Endodermal cell (in vitro differentiated cells): ENCODE measurements around the gene CLIP2. TPM values are rescaled to one million over a fixed set of nuclear protein-coding genes. Genes with fewer than 3 reads are reported as not detected.

ENCODE experiments used
- DNase-seq: peaks from one replicate; pipeline ENCODE4 v3.0.0-alpha.2; 2017
- H3K27ac ChIP-seq: 2 replicates; pipeline ENCODE4 v1.5.1; 2013; ENCODE audit warnings: mild to moderate bottlenecking, low read depth, low read length, moderate library complexity
- H3K27me3 ChIP-seq: 2 replicates; pipeline ENCODE4 v1.6.1; 2013; ENCODE audit warnings: mild to moderate bottlenecking, low read length, moderate library complexity; ENCODE audit not compliant: insufficient read depth, control insufficient read depth, poor library complexity, severe bottlenecking
- H3K36me3 ChIP-seq: 2 replicates; pipeline ENCODE4 v1.7.0; 2013; ENCODE audit warnings: mild to moderate bottlenecking, low read length, moderate library complexity; ENCODE audit not compliant: control insufficient read depth, insufficient read depth
- H3K4me1 ChIP-seq: one replicate; pipeline ENCODE4 v1.7.0; 2013; ENCODE audit warnings: low read length; ENCODE audit not compliant: control insufficient read depth, insufficient read depth
- H3K4me3 ChIP-seq: 2 replicates; pipeline ENCODE4 v1.5.1; 2013; ENCODE audit warnings: mild to moderate bottlenecking, low read length, moderate library complexity
- H3K9ac ChIP-seq: 2 replicates; pipeline ENCODE4 v1.6.1; 2013; ENCODE audit warnings: mild to moderate bottlenecking, low read length, moderate library complexity; ENCODE audit not compliant: poor library complexity, severe bottlenecking; ENCODE audit errors: extremely low read depth
- H3K9me3 ChIP-seq: 2 replicates; pipeline ENCODE4 v1.6.1; 2013; ENCODE audit warnings: mild to moderate bottlenecking, low read length, moderate library complexity; ENCODE audit not compliant: control insufficient read depth
- H3K27ac Mint-ChIP-seq: 2 replicates; pipeline ENCODE4 v1.8.0; 2020; ENCODE audit warnings: mixed read lengths
- H3K27me3 Mint-ChIP-seq: 2 replicates; pipeline ENCODE4 v1.8.0; 2021; ENCODE audit warnings: mild to moderate bottlenecking, mixed read lengths; ENCODE audit not compliant: insufficient read depth
- H3K36me3 Mint-ChIP-seq: 2 replicates; pipeline ENCODE4 v1.8.0; 2020; ENCODE audit warnings: low read depth, mixed read lengths
- H3K4me1 Mint-ChIP-seq: 2 replicates; pipeline ENCODE4 v1.8.0; 2020; ENCODE audit warnings: mixed read lengths
- H3K4me3 Mint-ChIP-seq: 2 replicates; pipeline ENCODE4 v1.8.0; 2020; ENCODE audit warnings: mild to moderate bottlenecking, moderate library complexity, mixed read lengths
- H3K9me3 Mint-ChIP-seq: 2 replicates; pipeline ENCODE4 v1.8.0; 2020; ENCODE audit warnings: mild to moderate bottlenecking, mixed read lengths
- CTCF ChIP-seq: fragments of 200-600 bp; sonication (generic); conservative IDR thresholded peaks from 2 replicates; pipeline ENCODE4 v1.5.0; 2021; ENCODE audit warnings: antibody characterized with exemption, mild to moderate bottlenecking
- WGBS, 2 experiments: methylation state at CpG; one replicate each; pipeline versions ENCODE4 v1.1.5 to v1.1.7; 2013; ENCODE audit warnings: missing lambda C conversion rate in 2 of 2, mixed read lengths in 1 of 2; ENCODE audit not compliant: insufficient coverage in 1 of 2, insufficient read length in 1 of 2; 5-methylcytosine and 5-hydroxymethylcytosine counted together
- total RNA-seq, 2 donors: library from RNA; stranded (reverse); fragmentation: NEBNext Ultra II Directional in 1 of 2; extraction: Animal tissue kit (Norgen Biotek cat#: 25700) in 1 of 2; gene quantifications; 2 replicates in 1 of 2; 3 replicates in 1 of 2; pipeline ENCODE4 v1.2.1, GENCODE V29; 2021

Gene CLIP2
- total RNA-seq, 2 donors from 2014 or later: 44.3 to 57.2 TPM

- peak; percentile 43 for DNase-seq
- no peaks in the 10 kb centered on the region for H3K9me3 ChIP-seq
- H3K36me3 Mint-ChIP-seq: no peaks in the 10 kb centered on the region
- no peaks in the 10 kb centered on the region for H3K4me1 ChIP-seq
- H3K27ac ChIP-seq: no peak overlapping the region
- peak overlapping the region; percentile 55 for H3K27ac Mint-ChIP-seq
- H3K27me3 Mint-ChIP-seq: no peaks in the 10 kb centered on the region
- WGBS, 2 experiments: 94 to 96% methylated on average over 3 to 6 of the region's 6 CpGs
- no peaks in the 10 kb centered on the region for H3K27me3 ChIP-seq
- H3K9ac ChIP-seq: no peak overlapping the region
- no peak for TF ChIP-seq CTCF
- no peak overlapping the region for H3K4me3 ChIP-seq
- H3K4me1 Mint-ChIP-seq: peaks cover 13% of the 10 kb centered on the region
- H3K36me3 ChIP-seq: no peaks in the 10 kb centered on the region
- H3K4me3 Mint-ChIP-seq: no peak overlapping the region
- no peaks in the 10 kb centered on the region for H3K9me3 Mint-ChIP-seq
These were observed 17.5 kb upstream of the CLIP2 start for GRCh38 chr7:74271742-74272141.

DNA sequence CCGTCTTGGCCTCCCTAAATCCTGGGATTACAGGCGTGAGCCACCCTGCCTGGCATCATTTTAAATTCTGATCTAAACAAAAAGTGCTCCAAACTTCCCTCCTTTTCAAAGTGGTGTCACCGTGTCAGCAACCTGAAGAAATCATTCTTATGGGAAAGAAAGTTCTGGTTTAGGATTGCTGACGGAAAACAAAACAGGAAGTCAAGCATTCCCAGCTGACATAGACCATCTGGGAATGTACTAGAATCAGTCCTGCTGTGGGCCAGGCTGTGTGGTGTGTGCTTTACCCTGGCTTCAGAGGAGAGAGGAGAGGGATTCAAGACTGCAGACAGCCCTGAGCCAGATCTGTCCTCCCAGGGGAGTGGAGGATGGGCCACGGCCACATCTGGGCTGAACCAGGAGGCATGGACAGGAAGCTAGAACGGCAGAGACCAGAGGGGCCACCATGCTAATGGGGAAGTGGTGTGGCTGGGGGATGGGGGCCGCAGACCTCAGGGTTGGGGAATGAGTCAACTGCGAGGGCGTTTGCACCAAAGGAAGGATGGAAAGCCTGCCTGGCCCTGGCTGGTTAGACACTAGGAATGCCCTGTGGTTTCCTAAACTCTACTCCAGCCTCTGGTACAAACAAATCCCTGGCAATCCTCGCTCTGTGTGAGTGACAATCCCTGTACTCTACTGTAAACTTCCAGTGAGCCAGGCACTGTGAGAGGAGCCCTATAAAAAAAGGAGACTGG, 16.7 kb upstream of the CLIP2 start:
- Histone ChIP-seq H3K4me3 (no peak overlapping the region), H3K4me1 (no peaks in the 10 kb centered on the region), H3K27ac (peak overlapping the region; percentile 2), H3K36me3 (no peaks in the 10 kb centered on the region), H3K9ac (peak overlapping the region; percentile 15), H3K27me3 (no peaks in the 10 kb centered on the region), H3K9me3 (no peaks in the 10 kb centered on the region)
- no peak overlapping the region for H3K4me3 Mint-ChIP-seq
- H3K27ac Mint-ChIP-seq: peak overlapping the region; percentile 90
- H3K4me1 Mint-ChIP-seq: peaks cover 13% of the 10 kb centered on the region
- no peak for TF ChIP-seq CTCF
- H3K9me3 Mint-ChIP-seq: no peaks in the 10 kb centered on the region
- WGBS, 2 experiments: 63 to 77% methylated on average over 5 to 10 of the region's 10 CpGs
- H3K27me3 Mint-ChIP-seq: no peaks in the 10 kb centered on the region
- DNase-seq: peak; percentile 87
- H3K36me3 Mint-ChIP-seq: no peaks in the 10 kb centered on the region

DNA sequence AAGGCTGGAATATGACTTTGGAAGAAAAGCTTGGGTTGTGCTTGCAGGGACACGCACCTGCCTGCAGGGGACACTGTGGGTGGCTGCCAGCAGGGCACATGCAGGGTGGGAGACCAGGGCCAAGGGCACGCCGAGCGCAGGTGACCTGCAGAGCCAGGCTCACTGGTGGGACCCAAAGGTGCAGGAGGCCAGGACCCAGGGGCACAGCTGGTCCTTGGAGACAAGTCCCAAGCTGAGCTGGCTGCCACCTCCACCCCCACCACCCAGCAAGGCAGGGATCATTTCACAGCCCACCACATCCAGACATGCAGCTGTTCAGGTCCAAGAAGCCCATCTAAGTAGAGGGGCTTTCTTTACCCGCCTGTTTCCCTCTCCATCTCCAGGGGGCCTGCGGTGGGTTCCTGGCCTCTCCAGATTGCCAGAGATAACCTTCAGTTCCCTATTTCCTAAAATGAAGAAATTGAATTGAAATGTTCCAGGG, 13.8 kb upstream of the CLIP2 start:
- peak; percentile 90 for TF ChIP-seq CTCF
- peaks cover 19% of the 10 kb centered on the region for H3K4me1 Mint-ChIP-seq

More for the DNA sequence above, 13.8 kb upstream of the CLIP2 start:
- Histone ChIP-seq H3K9me3 (no peaks in the 10 kb centered on the region), H3K27me3 (no peaks in the 10 kb centered on the region), H3K36me3 (no peaks in the 10 kb centered on the region), H3K4me1 (peaks cover 5% of the 10 kb centered on the region), H3K27ac (no peak overlapping the region), H3K4me3 (no peak overlapping the region), H3K9ac (no peak overlapping the region)
- Mint-ChIP-seq H3K27ac (no peak overlapping the region), H3K9me3 (no peaks in the 10 kb centered on the region), H3K4me3 (no peak overlapping the region), H3K27me3 (no peaks in the 10 kb centered on the region), H3K36me3 (no peaks in the 10 kb centered on the region)
- DNase-seq: peak; percentile 91
- 56 to 69% methylated on average over 3 to 6 of the region's 6 CpGs for WGBS, 2 experiments
